GM23248 (cell line): ENCODE measurements around the gene INPP4A. TPM values are rescaled to one million over a fixed set of nuclear protein-coding genes. Genes with fewer than 3 reads are reported as not detected.
A peak's percentile ranks its signal among the peaks of the same experiment; 100 is the strongest.

Experiments
- DNase-seq: peaks from one replicate; pipeline ENCODE4 v3.0.0-alpha.2; 2015
- H2AFZ ChIP-seq: fragments of 200-600 bp; sonication (generic); 2 replicates; pipeline ENCODE4 v1.6.1; 2016; ENCODE audit warnings: antibody characterized with exemption
- H3F3A ChIP-seq: fragments of 200-600 bp; sonication (generic); 2 replicates; pipeline ENCODE4 v1.6.1; 2016; ENCODE audit warnings: mild to moderate bottlenecking, antibody characterized with exemption, mixed run types; ENCODE audit not compliant: insufficient read depth
- H3K27ac ChIP-seq: fragments of 200-600 bp; sonication (generic); 2 replicates; pipeline ENCODE4 v1.5.1; 2016; ENCODE audit warnings: mild to moderate bottlenecking
- H3K27me3 ChIP-seq: fragments of 200-600 bp; sonication (generic); replicated peaks from 2 replicates; pipeline ENCODE4 v1.6.1; 2016; ENCODE audit warnings: mild to moderate bottlenecking; ENCODE audit not compliant: insufficient read depth
- H3K36me3 ChIP-seq: fragments of 200-600 bp; sonication (generic); 2 replicates; pipeline ENCODE4 v1.6.1; 2016; ENCODE audit warnings: low read depth, mild to moderate bottlenecking
- H3K4me1 ChIP-seq: fragments of 200-600 bp; sonication (generic); 2 replicates; pipeline ENCODE4 v1.6.1; 2016; ENCODE audit warnings: mild to moderate bottlenecking; ENCODE audit not compliant: insufficient read depth
- H3K4me2 ChIP-seq: fragments of 200-600 bp; sonication (generic); one replicate; pipeline ENCODE4 v1.6.1; 2016; ENCODE audit warnings: mild to moderate bottlenecking; ENCODE audit not compliant: unreplicated experiment
- H3K4me3 ChIP-seq: fragments of 200-600 bp; sonication (generic); 2 replicates; pipeline ENCODE4 v1.5.1; 2016; ENCODE audit warnings: mild to moderate bottlenecking
- H3K79me2 ChIP-seq: fragments of 200-600 bp; sonication (generic); 2 replicates; pipeline ENCODE4 v1.6.1; 2016; ENCODE audit warnings: mild to moderate bottlenecking; ENCODE audit not compliant: insufficient read depth
- H3K9ac ChIP-seq: fragments of 200-600 bp; sonication (generic); 2 replicates; pipeline ENCODE4 v1.6.1; 2016; ENCODE audit warnings: mild to moderate bottlenecking
- H3K9me2 ChIP-seq: fragments of 200-600 bp; sonication (generic); 2 replicates; pipeline ENCODE4 v1.6.1; 2016; ENCODE audit warnings: mixed run types, mild to moderate bottlenecking, moderate library complexity; ENCODE audit not compliant: insufficient read depth
- H3K9me3 ChIP-seq: fragments of 200-600 bp; sonication (generic); one replicate; pipeline ENCODE4 v1.6.1; 2017; ENCODE audit warnings: low read depth
- H4K20me1 ChIP-seq: fragments of 200-600 bp; sonication (generic); 2 replicates; pipeline ENCODE4 v1.6.0; 2016; ENCODE audit not compliant: insufficient read depth
- EZH2 ChIP-seq: fragments of 200-600 bp; sonication (generic); IDR thresholded peaks from 2 replicates; pipeline ENCODE4 v1.6.1; 2018; ENCODE audit warnings: antibody characterized with exemption, mild to moderate bottlenecking; ENCODE audit not compliant: insufficient read depth, poor library complexity, severe bottlenecking
- EZH2phosphoT487 ChIP-seq: fragments of 200-600 bp; sonication (generic); IDR thresholded peaks from 2 replicates; pipeline ENCODE4 v1.6.1; 2018; ENCODE audit warnings: antibody characterized with exemption, moderate library complexity, mild to moderate bottlenecking, low read depth; ENCODE audit not compliant: insufficient read depth
- WGBS, 2 experiments: methylation state at CpG; one replicate each; pipeline ENCODE4 v1.1.6; 2015 to 2017; ENCODE audit warnings: low lambda C conversion rate in 2 of 2, low coverage in 1 of 2; ENCODE audit errors: missing lambda C conversion rate in 2 of 2; 5-methylcytosine and 5-hydroxymethylcytosine counted together
- in situ Hi-C: fragments of 300-500 bp; cut with MboI; formaldehyde crosslinking; loops from 2 replicates; pipeline ENCODE4 v1.15.0; 2020
- polyA plus RNA-seq: library from polyadenylated mRNA; unstranded; fragments of >200 nt; fragmentation: Nextera tagmentation; extraction: Ambion mirVana; gene quantifications from 2 replicates; pipeline ENCODE4 v1.2.1, GENCODE V29; 2016
- total RNA-seq: library from RNA; depleted of rRNA; stranded (reverse); fragments of >200 nt; shearing (Covaris generic); gene quantifications from 2 replicates; pipeline ENCODE4 v1.2.3, GENCODE V29; 2014

INPP4A gene
- total and polyA plus RNA-seq, 2 experiments from 2014 or later: 9.5 to 16.0 TPM

DNA sequence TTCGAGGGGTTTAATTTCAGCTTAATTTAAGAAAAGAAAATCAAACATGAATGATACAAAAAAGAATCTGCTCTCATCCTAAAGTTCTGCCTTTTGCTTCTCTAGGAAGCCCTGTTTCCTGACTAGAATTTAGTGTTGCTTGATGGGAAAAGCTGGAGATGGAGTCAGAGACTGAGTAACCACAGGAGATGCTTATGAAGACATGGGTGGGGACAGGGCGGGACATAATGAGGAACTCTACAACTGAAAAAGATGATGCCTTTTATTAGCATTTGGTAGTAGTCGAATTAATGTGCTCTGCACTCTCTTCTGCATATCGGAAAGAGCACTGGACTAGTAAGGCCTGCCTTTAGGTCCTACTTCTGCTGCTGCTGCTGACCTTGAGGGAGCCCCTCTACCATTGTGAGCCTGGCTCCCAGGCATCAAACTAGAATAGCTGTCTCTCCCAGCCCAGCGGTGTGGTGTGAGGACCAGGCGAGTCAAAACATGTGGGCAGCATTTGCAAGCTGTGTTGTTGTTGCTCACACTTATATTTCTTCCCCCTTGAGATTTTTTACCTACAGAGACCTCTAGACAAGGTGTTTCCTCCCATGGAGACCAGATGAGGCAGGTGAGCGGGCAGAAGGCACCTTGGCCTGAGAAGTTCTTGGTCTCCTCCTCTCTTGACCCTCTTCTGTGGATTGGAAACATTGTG is 61.5 kb downstream of the INPP4A start:
- no peaks in the 10 kb centered on the region for H3K9me2 ChIP-seq
- no peaks in the 10 kb centered on the region for H3K27me3 ChIP-seq
- H3K4me1 ChIP-seq: peaks cover 34% of the 10 kb centered on the region
- no peak overlapping the region for H3K27ac ChIP-seq
- H3K36me3 ChIP-seq: no peaks in the 10 kb centered on the region
- no peak for TF ChIP-seq EZH2
- TF ChIP-seq EZH2phosphoT487: no peak
- no peak overlapping the region for H2AFZ ChIP-seq
- no peaks in the 10 kb centered on the region for H3K9me3 ChIP-seq
- H3F3A ChIP-seq: peaks cover 16% of the 10 kb centered on the region
- no peak overlapping the region for H3K9ac ChIP-seq
- in situ Hi-C loops: no loop called here
- WGBS, 2 experiments: 80 to 83% methylated on average over 7 of the region's 7 CpGs
- no peak overlapping the region for H3K4me3 ChIP-seq
- DNase-seq: peak; percentile 66
- no peaks in the 10 kb centered on the region for H4K20me1 ChIP-seq
- H3K79me2 ChIP-seq: peaks cover 6% of the 10 kb centered on the region; the same call in 1 of the 2 replicates
- no peak overlapping the region for H3K4me2 ChIP-seq

DNA sequence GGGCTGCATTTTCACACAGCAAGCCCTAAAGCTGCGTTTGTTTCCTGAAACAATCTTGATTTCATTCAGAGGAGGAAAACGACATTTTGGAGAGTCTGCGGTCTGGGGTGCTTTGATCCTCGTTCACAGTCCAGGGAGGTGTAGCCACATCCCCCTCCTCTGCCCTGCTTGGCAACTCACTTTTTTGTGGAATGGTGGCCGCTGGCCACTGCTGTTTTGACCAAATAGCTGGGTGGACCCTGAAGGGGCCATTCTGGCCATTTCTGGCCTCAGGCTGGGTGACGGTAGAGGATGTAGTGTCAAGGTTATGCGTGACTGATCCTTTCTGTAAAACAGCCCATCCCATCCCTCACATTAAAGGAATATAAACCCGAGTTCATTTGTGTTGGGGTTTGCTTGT is 62.2 kb downstream of the INPP4A start:
- H4K20me1 ChIP-seq: no peaks in the 10 kb centered on the region
- H3K27ac ChIP-seq: no peak overlapping the region
- peaks cover 6% of the 10 kb centered on the region; the same call in 1 of the 2 replicates for H3K79me2 ChIP-seq
- WGBS, 2 experiments: 94 to 95% methylated on average over 8 of the region's 8 CpGs
- H3K4me1 ChIP-seq: peaks cover 34% of the 10 kb centered on the region
- H3K9ac ChIP-seq: no peak overlapping the region
- H2AFZ ChIP-seq: no peak overlapping the region
- H3K4me3 ChIP-seq: no peak overlapping the region
- no peak overlapping the region for H3K4me2 ChIP-seq
- DNase-seq: no peak
- H3K36me3 ChIP-seq: no peaks in the 10 kb centered on the region
- in situ Hi-C loops: no loop called here
- no peaks in the 10 kb centered on the region for H3K9me2 ChIP-seq
- no peak for TF ChIP-seq EZH2phosphoT487
- no peak for TF ChIP-seq EZH2
- peaks cover 16% of the 10 kb centered on the region for H3F3A ChIP-seq
- no peaks in the 10 kb centered on the region for H3K9me3 ChIP-seq
- H3K27me3 ChIP-seq: no peaks in the 10 kb centered on the region

DNA sequence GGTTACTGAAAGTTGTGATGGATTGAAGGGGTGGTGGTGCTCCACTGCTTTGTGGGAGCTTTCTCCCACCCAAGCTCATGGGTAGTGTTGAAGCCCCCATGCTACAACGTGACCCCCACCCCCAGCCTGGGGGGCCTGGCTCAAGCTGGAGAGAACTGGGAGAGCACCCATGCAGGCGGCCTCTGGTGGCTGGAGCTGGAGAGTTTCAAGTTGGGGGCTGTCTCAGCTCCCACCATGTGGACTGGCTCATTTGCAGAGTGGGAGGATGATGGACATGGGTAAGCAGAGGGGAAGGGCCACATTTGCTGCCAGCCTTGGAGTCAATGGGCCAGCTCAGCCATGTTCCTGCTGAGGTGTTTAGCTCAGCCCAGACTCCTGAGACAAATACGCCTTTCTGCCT is 62.8 kb downstream of the INPP4A start:
- Histone ChIP-seq H3K4me2 (no peak overlapping the region), H3K4me3 (no peak overlapping the region), H3F3A (peaks cover 11% of the 10 kb centered on the region), H3K36me3 (no peaks in the 10 kb centered on the region), H3K79me2 (0 out of 2 replicates have a peak, but pooled peaks cover 6% of the 10 kb centered on the region), H3K27me3 (no peaks in the 10 kb centered on the region), H3K27ac (no peak overlapping the region), H3K4me1 (peaks cover 29% of the 10 kb centered on the region), H3K9me2 (no peaks in the 10 kb centered on the region), H4K20me1 (no peaks in the 10 kb centered on the region), H3K9ac (no peak overlapping the region), H3K9me3 (no peaks in the 10 kb centered on the region), H2AFZ (no peak overlapping the region)
- in situ Hi-C loops: no loop called here
- no peak for DNase-seq
- 79 to 87% methylated on average over 3 of the region's 3 CpGs for WGBS, 2 experiments
- no peak for TF ChIP-seq EZH2
- no peak for TF ChIP-seq EZH2phosphoT487

DNA sequence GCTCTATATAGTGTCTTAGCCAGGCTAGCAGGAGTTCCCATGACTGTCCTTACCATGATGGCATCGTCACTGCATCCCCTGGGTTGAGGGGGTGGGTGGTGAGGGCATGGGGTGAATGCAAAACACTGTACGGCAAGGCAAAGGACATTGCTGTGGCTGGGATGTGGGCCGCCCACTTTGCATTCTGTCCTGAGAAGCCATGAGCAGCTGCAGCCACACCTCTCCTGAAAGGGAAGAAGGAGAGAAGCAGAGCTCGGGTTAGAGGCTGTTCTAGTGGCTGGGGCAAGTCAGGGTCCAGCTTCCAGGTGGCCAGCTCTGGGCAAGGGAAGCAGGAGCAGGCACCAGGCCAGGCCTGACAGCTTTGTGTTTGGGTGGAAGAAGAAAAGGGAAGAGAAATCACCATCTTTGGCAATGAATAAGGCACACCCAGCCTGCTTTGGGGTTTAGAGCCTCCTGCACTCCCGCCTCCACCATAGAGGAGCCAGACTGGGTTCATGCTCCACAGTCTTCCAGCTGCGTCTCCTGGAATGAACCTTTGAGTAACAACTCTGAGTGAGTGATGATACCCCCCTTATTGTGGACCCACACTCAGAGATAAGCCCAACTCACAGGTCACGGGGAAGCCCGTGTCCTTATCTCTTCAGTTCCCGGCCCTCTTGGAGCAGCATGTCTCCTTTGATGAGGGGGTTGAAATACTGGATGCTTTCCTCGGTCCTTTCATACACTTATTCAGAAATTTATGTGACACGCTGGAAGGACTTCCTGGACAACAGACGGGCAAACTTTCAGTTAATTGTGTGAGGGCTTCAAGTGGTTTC is 63.4 kb downstream of the INPP4A start:
- Histone ChIP-seq H4K20me1 (no peaks in the 10 kb centered on the region), H3K79me2 (0 out of 2 replicates have a peak, but pooled peaks cover 6% of the 10 kb centered on the region), H2AFZ (no peak overlapping the region), H3K4me2 (no peak overlapping the region), H3K27me3 (no peaks in the 10 kb centered on the region), H3K4me1 (peaks cover 23% of the 10 kb centered on the region; the same call in 1 of the 2 replicates), H3K27ac (no peak overlapping the region), H3K9me2 (no peaks in the 10 kb centered on the region), H3K9ac (no peak overlapping the region), H3K9me3 (no peaks in the 10 kb centered on the region), H3K36me3 (no peaks in the 10 kb centered on the region), H3F3A (peaks cover 6% of the 10 kb centered on the region; the same call in 1 of the 2 replicates), H3K4me3 (no peak overlapping the region)
- in situ Hi-C loops: no loop called here
- no peak for DNase-seq
- TF ChIP-seq EZH2phosphoT487 (no peak), EZH2 (no peak)
- WGBS, 2 experiments: 93% methylated on average over 12 of the region's 12 CpGs
